A549 treated with AZD9567 at 1 μM for 4 hours (cell line): Measurements from ENCODE around the gene GUCA1C. TPM values are rescaled to one million over a fixed set of nuclear protein-coding genes. Genes with fewer than 3 reads are reported as not detected.

Source experiments
- total RNA-seq: library from RNA; stranded (reverse); fragments of 200-300 nt; extraction: Qiagen RNA extraction; gene quantifications from 5 replicates; pipeline ENCODE4 v1.2.3, GENCODE V29; 2022; ENCODE audit not compliant: insufficient read depth

Gene GUCA1C
- not detected in 5 replicates for total RNA-seq

GRCh38 chr3:108953700-108954099 is at the start of gene GUCA1C:
Gene GUCA1C (minus strand): TSS chr3:108953879. CDS start chr3:108953762, 117 bp downstream.

Other genes starting within 250 kb of the GUCA1C start
- gene RETNLB, start 196.5 kb downstream of the GUCA1C start, total RNA-seq = not detected in 5 replicates
- gene TRAT1, start 131.1 kb downstream of the GUCA1C start, total RNA-seq = not detected in 5 replicates
- not detected in 5 replicates for gene MORC1, start 164.3 kb upstream of the GUCA1C start, total RNA-seq
- not detected in 5 replicates for gene C3orf85, start 182.8 kb upstream of the GUCA1C start, total RNA-seq